ENCODE results near the gene KRT15. TPM values are rescaled to one million over a fixed set of nuclear protein-coding genes. Genes with fewer than 3 reads are reported as not detected.

Gene KRT15
- total and polyA plus RNA-seq, 2 of the 8 experiments (the other 6 are each of a cell fraction or from before 2014, with no cell fraction given), result 0.11 to 0.13 TPM

DNA sequence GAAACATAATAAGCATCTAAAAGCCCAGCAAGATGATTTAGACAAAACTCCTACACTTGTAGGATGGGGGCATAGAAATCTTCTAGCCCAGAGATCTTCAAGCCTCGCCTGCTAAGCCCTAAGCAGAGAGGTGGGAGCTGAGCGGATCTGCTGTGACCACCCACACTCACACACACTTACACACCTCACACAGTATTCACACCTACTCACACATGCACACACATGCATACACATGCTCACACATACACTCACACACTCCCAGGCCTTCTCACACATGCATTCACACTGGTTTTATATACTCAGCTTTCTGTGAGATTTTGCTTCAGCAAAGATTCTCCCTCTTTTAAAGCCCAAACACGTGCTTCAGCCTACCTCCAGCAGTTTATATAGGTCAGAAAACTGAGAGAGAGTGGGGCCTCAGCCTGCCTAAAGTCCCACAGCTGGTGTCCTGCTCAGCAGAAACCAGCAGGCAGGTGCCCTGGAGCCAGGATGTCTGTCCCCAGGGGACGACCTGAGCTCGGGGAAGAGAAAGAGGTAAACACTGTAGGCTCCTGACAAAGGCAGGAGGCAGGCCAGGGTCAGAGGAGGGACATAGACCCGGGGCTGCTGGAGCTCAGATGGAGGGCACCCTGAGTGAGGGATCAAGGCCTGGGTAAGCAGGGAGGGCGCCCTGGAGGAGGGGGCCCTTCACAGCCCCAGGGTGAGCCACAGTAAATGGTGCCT lies 21.4 kb upstream of the KRT15 start:
- H3K27me3 ChIP-seq (replicated peaks in 1 of 4; ENCODE audit: control insufficient read depth in 3 of 4, extremely low read depth in 1 of 4, insufficient read depth in 3 of 4, low read length in 3 of 4), result no peaks in the 10 kb centered on the region; a peak in 1 of 7 replicates
- H3K23me2 ChIP-seq (ENCODE audit: low read depth, low read length), result no peaks in the 10 kb centered on the region
- no peak overlapping the region for H3K4me3 ChIP-seq (ENCODE audit: extremely low read depth in 1 of 4, insufficient read depth in 2 of 4, low read depth in 3 of 4, low read length in 4 of 4)
- ChIA-PET CTCF (ENCODE audit: partially characterized antibody) (interaction anchor here (0.7 to 21.2 kb wide), 12 partner anchors 9 to 126 kb away, joined by 3 to 492 read pairs (median 4); partner anchors contain the start of genes KRT13, KRT17, KRT19 and KRT35), POLR2A (ENCODE audit: partially characterized antibody) (interaction anchor here (1.8 to 16.2 kb wide), 3 partner anchors 9 to 149 kb away, joined by 5 to 293 read pairs (median 9); partner anchors contain the start of genes EIF1 and KRT19)
- H2BK20ac ChIP-seq (ENCODE audit: low read length), result peak overlapping the region; percentile 90; the same call in 1 of the 2 replicates
- no peak overlapping the region for H3K4me2 ChIP-seq (ENCODE audit: insufficient read depth in 1 of 2, low read depth in 2 of 2, low read length in 2 of 2)
- no peak for TF ChIP-seq CTBP2 (IDR thresholded peaks at IDR 0.05; ENCODE audit: borderline replicate concordance, insufficient read depth, insufficient read length, low read length)
- H3K79me1 ChIP-seq (ENCODE audit: low read depth, low read length), result no peaks in the 10 kb centered on the region
- H3K9ac ChIP-seq (replicated peaks in 1 of 4; ENCODE audit: extremely low read depth in 1 of 4, low read depth in 3 of 4, low read length in 3 of 4), result no peak overlapping the region; a peak in 1 of 7 replicates
- no peak overlapping the region for H3K27ac ChIP-seq (ENCODE audit: low read depth, low read length)
- H2BK5ac ChIP-seq (ENCODE audit: low read depth, low read length), result no peak overlapping the region; the same call in 1 of the 2 replicates
- peaks cover 17 to 33% (median 24%) of the 10 kb centered on the region in 4 experiments for H3K4me1 ChIP-seq (replicated peaks in 1 of 4; ENCODE audit: control insufficient read depth in 3 of 4, insufficient read depth in 4 of 4, low read length in 3 of 4)
- no peak for FAIRE-seq
- peak overlapping the region; percentile 95 for H4K91ac ChIP-seq (replicated peaks; ENCODE audit: insufficient read length, low read length)
- peak overlapping the region; percentile 84 for H2BK120ac ChIP-seq (replicated peaks; ENCODE audit: low read depth, low read length)
- H2AK5ac ChIP-seq (ENCODE audit: low read depth, low read length), result 0 out of 2 replicates have a peak overlapping the region, but pooled peaks have one; percentile 82
- no peak overlapping the region for H3K14ac ChIP-seq (ENCODE audit: insufficient read length)
- no peak overlapping the region for H3K23ac ChIP-seq (ENCODE audit: insufficient read length)
- peak overlapping the region; percentile 87 for H3K18ac ChIP-seq (ENCODE audit: extremely low read depth, low read length)
- no peaks in the 10 kb centered on the region for H3K79me2 ChIP-seq (ENCODE audit: control insufficient read depth in 1 of 2, insufficient read depth in 2 of 2, low read length in 2 of 2)
- H3K4ac ChIP-seq (replicated peaks; ENCODE audit: insufficient read length, low read depth, low read length), result no peak overlapping the region
- 0 out of 2 replicates have a peak overlapping the region, but pooled peaks have one; percentile 72 for H2BK15ac ChIP-seq (ENCODE audit: low read length)
- no peak overlapping the region for H2AFZ ChIP-seq (ENCODE audit: low read length)
- H2BK12ac ChIP-seq (ENCODE audit: low read depth, low read length), result peak overlapping the region; percentile 98; the same call in 1 of the 2 replicates
- no peaks in the 10 kb centered on the region for H3K36me3 ChIP-seq (ENCODE audit: control insufficient read depth in 2 of 4, insufficient read depth in 4 of 4, low read length in 3 of 4)
- no peaks in the 10 kb centered on the region for H3K9me3 ChIP-seq (ENCODE audit: insufficient read depth in 2 of 2, low read depth in 1 of 2, low read length in 1 of 2)
- H4K20me1 ChIP-seq (replicated peaks in 1 of 2; ENCODE audit: control insufficient read depth in 1 of 2, insufficient read depth in 2 of 2, low read length in 2 of 2), result no peaks in the 10 kb centered on the region
- no peak overlapping the region for H3K56ac ChIP-seq (replicated peaks; ENCODE audit: insufficient read length, low read depth, low read length)
- no peak overlapping the region for H4K8ac ChIP-seq (ENCODE audit: extremely low read depth, insufficient read depth, low read length)
- DNase-seq (ENCODE audit: low read depth in 1 of 2, low spot score in 2 of 2), result no peak
- no peak overlapping the region for H4K5ac ChIP-seq (ENCODE audit: insufficient read length, low read depth, low read length)
- 75% methylated on average over 7 of the region's 7 CpGs; no CpG with 5 or more reads in 1 of the 2 experiments for WGBS, 2 experiments (ENCODE audit: extremely low coverage in 1 of 2, insufficient coverage in 1 of 2, insufficient read length in 1 of 2, insufficient replicate concordance in 2 of 2, low coverage in 1 of 2, low lambda C conversion rate in 2 of 2, missing lambda C conversion rate in 1 of 2)
